Measurements from ENCODE around the gene PARN. TPM values are rescaled to one million over a fixed set of nuclear protein-coding genes. Genes with fewer than 3 reads are reported as not detected.
"Not testable (repeated sequence)": the region's sequence is repeated elsewhere in the genome, so short reads cannot be mapped to it uniquely, and the experiment has no call there.

PARN gene
- total RNA-seq, 3 donors from 2014 or later: 33.3 to 59.3 (median 44.2) TPM

DNA sequence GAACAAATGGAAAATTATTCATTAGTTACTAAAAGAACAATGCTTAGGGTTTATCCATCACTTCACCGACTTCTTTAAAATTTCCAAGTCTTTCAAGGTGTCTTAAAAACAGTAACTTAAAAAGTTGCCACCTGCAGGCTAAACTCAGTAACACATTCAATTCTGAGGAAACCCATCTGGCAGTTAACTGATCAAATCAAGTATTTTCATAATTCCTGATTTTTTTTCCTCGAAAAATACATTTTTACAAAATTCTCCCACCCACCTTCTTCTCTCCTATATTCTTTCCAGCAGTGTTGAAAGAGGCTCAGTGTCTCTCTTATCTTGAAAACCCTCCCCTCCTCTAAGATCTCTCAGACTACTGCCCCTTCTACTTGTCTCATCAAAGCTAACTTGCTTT, 29.9 kb downstream of the PARN start:
- no peaks in the 10 kb centered on the region for H3K36me3 ChIP-seq
- TF ChIP-seq, protein P1, sequence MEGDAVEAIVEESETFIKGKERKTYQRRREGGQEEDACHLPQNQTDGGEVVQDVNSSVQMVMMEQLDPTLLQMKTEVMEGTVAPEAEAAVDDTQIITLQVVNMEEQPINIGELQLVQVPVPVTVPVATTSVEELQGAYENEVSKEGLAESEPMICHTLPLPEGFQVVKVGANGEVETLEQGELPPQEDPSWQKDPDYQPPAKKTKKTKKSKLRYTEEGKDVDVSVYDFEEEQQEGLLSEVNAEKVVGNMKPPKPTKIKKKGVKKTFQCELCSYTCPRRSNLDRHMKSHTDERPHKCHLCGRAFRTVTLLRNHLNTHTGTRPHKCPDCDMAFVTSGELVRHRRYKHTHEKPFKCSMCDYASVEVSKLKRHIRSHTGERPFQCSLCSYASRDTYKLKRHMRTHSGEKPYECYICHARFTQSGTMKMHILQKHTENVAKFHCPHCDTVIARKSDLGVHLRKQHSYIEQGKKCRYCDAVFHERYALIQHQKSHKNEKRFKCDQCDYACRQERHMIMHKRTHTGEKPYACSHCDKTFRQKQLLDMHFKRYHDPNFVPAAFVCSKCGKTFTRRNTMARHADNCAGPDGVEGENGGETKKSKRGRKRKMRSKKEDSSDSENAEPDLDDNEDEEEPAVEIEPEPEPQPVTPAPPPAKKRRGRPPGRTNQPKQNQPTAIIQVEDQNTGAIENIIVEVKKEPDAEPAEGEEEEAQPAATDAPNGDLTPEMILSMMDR (IDR thresholded peaks at IDR 0.05): no peak
- no peak for TF ChIP-seq POLR2A (IDR thresholded peaks at IDR 0.05)
- TF ChIP-seq POLR2AphosphoS5 (IDR thresholded peaks at IDR 0.05): no peak
- H3K27me3 ChIP-seq: no peaks in the 10 kb centered on the region
- no peak overlapping the region for H3K4me3 ChIP-seq
- no peaks in the 10 kb centered on the region for H3K9me3 ChIP-seq
- DNase-seq (ENCODE audit: low spot score in 2 of 2): no peak
- H3K27ac ChIP-seq: no peak overlapping the region
- H3K4me1 ChIP-seq: no peaks in the 10 kb centered on the region
- intact Hi-C loops (cut with DNase I; ENCODE audit: low total_unique reads): no loop called here

DNA sequence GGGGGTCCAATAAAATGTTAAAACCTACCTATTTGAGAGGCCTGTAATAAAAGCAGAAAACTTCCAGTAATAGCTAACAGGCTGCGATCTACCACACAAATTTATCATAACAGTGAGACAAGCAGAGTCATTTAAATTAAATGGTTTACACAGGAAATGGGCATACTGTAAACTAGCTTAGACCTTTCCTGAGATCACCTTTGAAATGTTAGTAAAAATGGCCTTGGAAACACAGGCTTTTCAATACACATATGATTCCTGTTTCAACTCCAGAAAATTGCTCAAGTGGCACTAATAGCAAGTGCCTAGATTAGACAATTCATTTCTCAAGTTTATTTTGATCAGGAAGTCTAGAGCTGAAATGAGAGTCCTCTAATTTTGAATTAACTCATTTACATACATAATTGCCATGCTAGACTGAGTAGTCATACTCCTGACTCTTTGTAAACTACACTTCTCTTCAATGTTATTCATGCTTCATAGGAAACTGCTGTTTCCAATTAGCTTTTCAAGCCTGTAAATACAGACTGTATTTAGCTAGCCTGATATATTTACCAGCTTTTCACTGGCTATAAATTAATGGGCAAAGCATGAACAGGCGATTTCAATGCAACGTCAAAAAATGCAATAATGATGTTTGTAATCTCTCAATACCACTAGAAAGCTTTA, 43.3 kb downstream of the PARN start:
- TF ChIP-seq POLR2A (IDR thresholded peaks at IDR 0.05) (no peak), POLR2AphosphoS5 (IDR thresholded peaks at IDR 0.05) (no peak)
- TF ChIP-seq, protein P1 (IDR thresholded peaks at IDR 0.05): no peak
- Histone ChIP-seq H3K4me3 (no peak overlapping the region), H3K4me1 (no peaks in the 10 kb centered on the region), H3K27me3 (no peaks in the 10 kb centered on the region), H3K36me3 (peaks cover 14% of the 10 kb centered on the region), H3K27ac (no peak overlapping the region), H3K9me3 (no peaks in the 10 kb centered on the region)
- DNase-seq (ENCODE audit: low spot score in 2 of 2): no peak
- intact Hi-C loops (cut with DNase I; ENCODE audit: low total_unique reads): no loop called here

DNA sequence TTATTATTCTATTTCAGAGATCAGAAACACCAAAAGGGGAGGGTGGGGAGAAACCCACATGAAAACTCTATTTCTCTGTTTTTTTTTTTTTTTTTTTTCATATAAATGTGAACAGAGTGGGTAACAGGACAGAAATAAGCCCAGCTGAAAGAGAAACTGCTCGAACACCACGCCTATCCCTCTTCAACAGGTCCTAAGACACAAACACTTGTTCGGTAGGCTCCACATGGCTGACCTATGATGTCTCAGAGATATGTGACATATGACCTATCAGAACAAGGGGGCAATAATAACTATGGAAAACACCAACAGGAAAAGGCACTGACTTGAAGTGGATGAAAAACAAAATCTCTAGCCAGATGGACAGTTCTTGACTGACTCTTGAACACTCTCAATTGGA, 44.8 kb downstream of the PARN start:
- Histone ChIP-seq H3K4me1 (no peaks in the 10 kb centered on the region), H3K27me3 (no peaks in the 10 kb centered on the region), H3K4me3 (no peak overlapping the region), H3K9me3 (no peaks in the 10 kb centered on the region), H3K27ac (no peak overlapping the region), H3K36me3 (peaks cover 14% of the 10 kb centered on the region)
- intact Hi-C loops (cut with DNase I; ENCODE audit: low total_unique reads): no loop called here
- TF ChIP-seq, protein P1 (IDR thresholded peaks at IDR 0.05): no peak
- TF ChIP-seq POLR2A (IDR thresholded peaks at IDR 0.05) (no peak), POLR2AphosphoS5 (IDR thresholded peaks at IDR 0.05) (no peak)
- no peak for DNase-seq (ENCODE audit: low spot score in 2 of 2)

DNA sequence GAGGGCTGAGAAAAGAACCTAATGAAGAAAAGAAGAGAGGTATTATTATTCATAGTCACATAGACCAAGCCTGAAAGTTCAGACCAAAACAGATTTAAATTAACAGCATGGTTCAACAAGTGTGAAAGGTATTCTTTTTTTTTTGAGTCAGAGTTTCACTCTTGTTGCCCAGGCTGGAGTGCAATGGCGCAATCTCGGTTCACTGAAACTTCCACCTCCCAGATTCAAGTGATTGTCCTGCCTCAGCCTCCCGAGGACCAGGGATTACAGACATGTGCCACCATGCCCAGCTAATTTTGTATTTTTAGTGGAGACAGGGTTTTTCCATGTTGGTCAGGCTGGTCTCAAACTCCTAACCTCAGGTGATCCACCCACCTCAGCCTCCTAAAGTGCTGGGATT, 49.1 kb downstream of the PARN start:
- DNase-seq (ENCODE audit: low spot score in 2 of 2); intact Hi-C loops (cut with DNase I; ENCODE audit: low total_unique reads); H3K27ac ChIP-seq; H3K27me3 ChIP-seq; H3K36me3 ChIP-seq; H3K9me3 ChIP-seq; H3K4me3 ChIP-seq; H3K4me1 ChIP-seq: not testable (repeated sequence)

DNA sequence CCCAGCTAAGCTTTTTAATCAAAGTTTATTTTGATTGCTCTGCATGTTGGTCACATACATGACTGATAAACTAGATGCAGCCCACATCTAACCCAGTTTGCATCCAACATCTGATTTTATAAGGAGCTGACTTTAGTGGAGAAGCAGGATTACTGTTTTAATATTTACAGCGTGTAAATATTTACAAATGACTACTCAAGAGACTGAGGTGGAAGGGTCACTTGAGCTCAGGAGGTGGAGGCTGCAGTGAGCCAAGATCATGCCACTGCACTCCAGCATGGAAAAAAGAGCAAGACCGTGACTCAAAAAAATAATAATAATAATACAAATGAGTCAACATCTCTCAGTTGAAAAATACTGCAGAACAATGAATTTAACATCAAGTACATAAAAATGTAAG, 50.8 kb downstream of the PARN start:
- Histone ChIP-seq H3K4me3 (no peak overlapping the region), H3K27ac (no peak overlapping the region), H3K27me3 (no peaks in the 10 kb centered on the region), H3K36me3 (no peaks in the 10 kb centered on the region), H3K4me1 (no peaks in the 10 kb centered on the region), H3K9me3 (no peaks in the 10 kb centered on the region)
- intact Hi-C loops (cut with DNase I; ENCODE audit: low total_unique reads): no loop called here
- DNase-seq (ENCODE audit: low spot score in 2 of 2): no peak
- no peak for TF ChIP-seq POLR2AphosphoS5 (IDR thresholded peaks at IDR 0.05)
- TF ChIP-seq POLR2A (IDR thresholded peaks at IDR 0.05): no peak
- TF ChIP-seq, protein P1 (IDR thresholded peaks at IDR 0.05): no peak

DNA sequence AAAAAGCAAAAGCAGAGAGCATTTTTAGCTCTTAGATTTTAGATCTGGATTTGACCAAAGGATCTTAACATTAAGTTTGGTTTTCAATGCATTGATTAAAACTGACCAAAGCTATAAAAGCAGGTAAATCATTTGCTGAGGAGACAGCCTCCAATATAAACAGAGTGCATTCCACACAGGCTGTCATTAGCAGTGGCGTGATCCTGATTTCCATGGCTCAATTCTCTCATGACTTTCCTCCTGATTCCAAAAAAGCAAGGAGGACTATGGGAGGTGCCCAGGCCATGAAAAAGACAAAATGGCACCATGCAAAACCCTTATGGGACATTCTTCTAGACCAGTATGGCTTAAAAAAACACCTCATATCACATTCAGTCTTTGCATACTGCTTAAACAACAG, 53.5 kb downstream of the PARN start:
- intact Hi-C loops (cut with DNase I; ENCODE audit: low total_unique reads): no loop called here
- DNase-seq (ENCODE audit: low spot score in 2 of 2): no peak
- H3K4me1 ChIP-seq: no peaks in the 10 kb centered on the region
- H3K9me3 ChIP-seq: no peaks in the 10 kb centered on the region
- TF ChIP-seq POLR2AphosphoS5 (IDR thresholded peaks at IDR 0.05) (no peak), POLR2A (IDR thresholded peaks at IDR 0.05) (no peak)
- TF ChIP-seq, protein P1 (IDR thresholded peaks at IDR 0.05): no peak
- no peaks in the 10 kb centered on the region for H3K36me3 ChIP-seq
- no peaks in the 10 kb centered on the region for H3K27me3 ChIP-seq
- no peak overlapping the region for H3K4me3 ChIP-seq
- H3K27ac ChIP-seq: no peak overlapping the region

Measured in breast epithelium (tissue), 4 donors.